ENCODE results near the gene GTF3C1.
"Not testable (repeated sequence)": the region's sequence is repeated elsewhere in the genome, so short reads cannot be mapped to it uniquely, and the experiment has no call there.

The GTF3C1 gene

GRCh38 chr16:27462846-27463682 lies 86.6 kb downstream of the GTF3C1 start:
- no peak for DNase-seq

GRCh38 chr16:27462200-27462845 lies 87.4 kb downstream of the GTF3C1 start:
- no peak for DNase-seq

- peak in 1 of 2 experiments; percentile 32 for DNase-seq
Measured at GRCh38 chr16:27461483-27462171, 88.1 kb downstream of the GTF3C1 start.

- DNase-seq, result no peak
Measured at GRCh38 chr16:27460663-27461482, 88.8 kb downstream of the GTF3C1 start.

GRCh38 chr16:27460213-27460612 lies 89.5 kb downstream of the GTF3C1 start:
- no peak for DNase-seq

- no peak for DNase-seq
Measured at GRCh38 chr16:27458987-27459688, 90.6 kb downstream of the GTF3C1 start.

- no peak for DNase-seq
Measured at GRCh38 chr16:27458258-27458657, 91.5 kb downstream of the GTF3C1 start.

- not testable (repeated sequence) for DNase-seq
Measured at GRCh38 chr16:27457605-27457900, 92.2 kb downstream of the GTF3C1 start.

- no peak for DNase-seq
Measured at GRCh38 chr16:27455700-27456099, 94.0 kb downstream of the GTF3C1 start.

GRCh38 chr16:27453494-27453825 lies 96.3 kb downstream of the GTF3C1 start:
- no peak for DNase-seq

GRCh38 chr16:27452569-27453493 lies 96.9 kb downstream of the GTF3C1 start:
- no peak for DNase-seq

- DNase-seq, result no peak
Measured at GRCh38 chr16:27450196-27450549, 99.5 kb downstream of the GTF3C1 start.

GRCh38 chr16:27449434-27450195 lies 100.1 kb downstream of the GTF3C1 start:
- no peak for DNase-seq

- DNase-seq, result no peak
Measured at GRCh38 chr16:27448532-27449433, 100.9 kb downstream of the GTF3C1 start.

GRCh38 chr16:27447301-27447700 lies 102.4 kb downstream of the GTF3C1 start:
- no peak for DNase-seq

- no peak for DNase-seq
Measured at GRCh38 chr16:27446721-27447120, 103.0 kb downstream of the GTF3C1 start.

- DNase-seq, result no peak
Measured at GRCh38 chr16:27445502-27446175, 104.1 kb downstream of the GTF3C1 start.

- DNase-seq, result no peak
Measured at GRCh38 chr16:27444470-27444869, 105.2 kb downstream of the GTF3C1 start.

- DNase-seq, result no peak
Measured at GRCh38 chr16:27444015-27444414, 105.7 kb downstream of the GTF3C1 start.

Data from NCI-H2081 (cell line).